GM12874 (cell line): ENCODE measurements around the gene SCN10A.

Experiments used
- CTCF ChIP-seq: IDR thresholded peaks from 2 replicates; pipeline ENCODE4 v1.5.1; 2011; ENCODE audit warnings: low read depth, mild to moderate bottlenecking, control low read depth, low read length, moderate library complexity; ENCODE audit not compliant: insufficient read depth

Gene SCN10A

GRCh38 chr3:38702231-38702630, 113.8 kb downstream of the SCN10A start:
- no peak for TF ChIP-seq CTCF

GRCh38 chr3:38698760-38699159, 117.3 kb downstream of the SCN10A start:
- TF ChIP-seq CTCF: no peak

- TF ChIP-seq CTCF: no peak
Measured at GRCh38 chr3:38698061-38698460, 118.0 kb downstream of the SCN10A start.

GRCh38 chr3:38696034-38696433, 120.0 kb downstream of the SCN10A start:
- no peak for TF ChIP-seq CTCF

GRCh38 chr3:38690185-38690584, 125.8 kb downstream of the SCN10A start:
- TF ChIP-seq CTCF: no peak

- no peak for TF ChIP-seq CTCF
Measured at GRCh38 chr3:38689774-38690173, 126.2 kb downstream of the SCN10A start.

- no peak for TF ChIP-seq CTCF
Measured at GRCh38 chr3:38689346-38689745, 126.7 kb downstream of the SCN10A start.

- no peak for TF ChIP-seq CTCF
Measured at GRCh38 chr3:38687321-38687720, 128.7 kb downstream of the SCN10A start.
